ENCODE measurements around the gene HOXA11. TPM values are rescaled to one million over a fixed set of nuclear protein-coding genes. Genes with fewer than 3 reads are reported as not detected.
A peak's percentile ranks its signal among the peaks of the same experiment; 100 is the strongest.

Gene HOXA11
- total and polyA plus RNA-seq, 10 of the 15 experiments (the other 5 are each of a cell fraction or from before 2014, with no cell fraction given) = not detected

- TF ChIP-seq USF1 (IDR thresholded peaks at IDR 0.05; ENCODE audit: borderline replicate concordance, extremely low read length, insufficient read depth, low read depth, low read length) (no peak), IRF5 (IDR thresholded peaks at IDR 0.05; ENCODE audit: borderline replicate concordance) (no peak), ZNF384 (IDR thresholded peaks at IDR 0.05; ENCODE audit: borderline replicate concordance, low read depth, low read length) (no peak), RB1 (IDR thresholded peaks at IDR 0.05; ENCODE audit: borderline replicate concordance) (0 out of 2 replicates have a peak, but pooled peaks have one; percentile 76), NFIC (IDR thresholded peaks at IDR 0.05; ENCODE audit: low read depth, low read length) (no peak), ZNF622 (IDR thresholded peaks at IDR 0.05) (no peak), CTCF (IDR thresholded peaks at IDR 0.05 in 2 of 3, conservative IDR thresholded peaks at IDR 0.05 in 1 of 3; ENCODE audit: control insufficient read depth in 2 of 3, extremely low read depth in 1 of 3, insufficient read depth in 1 of 3, low read depth in 3 of 3, low read length in 3 of 3) (peak; percentile 70 to 84 (median 74)), BMI1 (IDR thresholded peaks at IDR 0.05; ENCODE audit: borderline replicate concordance) (no peak), ZBTB11 (CRISPR knock-in tag; IDR thresholded peaks at IDR 0.05) (no peak), HCFC1 (IDR thresholded peaks at IDR 0.05; ENCODE audit: low read length) (no peak), KAT2A (conservative IDR thresholded peaks at IDR 0.05; ENCODE audit: control insufficient read depth, low read depth, low read length) (no peak), SMARCA5 (IDR thresholded peaks at IDR 0.05) (peak; percentile 71; the same call in 1 of the 2 replicates), MEF2B (IDR thresholded peaks at IDR 0.05; ENCODE audit: partially characterized antibody, poor library complexity, severe bottlenecking) (no peak), NBN (IDR thresholded peaks at IDR 0.05) (0 out of 2 replicates have a peak, but pooled peaks have one; percentile 33), DPF2 (IDR thresholded peaks at IDR 0.05) (peak; percentile 57; the same call in 1 of the 2 replicates), ATF2 (IDR thresholded peaks at IDR 0.05; ENCODE audit: low read length) (no peak), NKRF (conservative IDR thresholded peaks at IDR 0.05) (no peak)
Observed at GRCh38 chr7:27150568-27151340, 34.3 kb downstream of the HOXA11 start (continued).
